ENCODE results near the gene LSM12.
"Not testable (repeated sequence)": the region's sequence is repeated elsewhere in the genome, so short reads cannot be mapped to it uniquely, and the experiment has no call there.

LSM12 gene

GRCh38 chr17:44043272-44043696 is 23.2 kb downstream of the LSM12 start:
- H3K27ac ChIP-seq, result peak overlapping the region; percentile 48
- no peak for TF ChIP-seq CTCF (conservative IDR thresholded peaks at IDR 0.05; ENCODE audit: low read depth)
- POLR2A ChIA-PET (ENCODE audit: low non-redundant PET), result no interaction called here
- no peak for DNase-seq (ENCODE audit: low spot score)
- CTCF ChIA-PET, result interaction anchor here (0.5 to 2.8 kb wide), 4 partner anchors 15 to 237 kb away, joined by 3 to 12 read pairs (median 4); partner anchors contain the start of gene HROB

- ChIA-PET CTCF (no interaction called here), POLR2A (ENCODE audit: low non-redundant PET) (interaction anchor here (0.7 kb wide), 1 partner anchor 157 kb away, joined by 5 read pairs; no protein-coding TSS in a partner anchor)
- no peak for TF ChIP-seq CTCF (conservative IDR thresholded peaks at IDR 0.05; ENCODE audit: low read depth)
- peak overlapping the region; percentile 86 for H3K27ac ChIP-seq
- peak; percentile 18 for DNase-seq (ENCODE audit: low spot score)
These were observed 26.4 kb downstream of the LSM12 start for GRCh38 chr17:44039829-44040635.

GRCh38 chr17:44038604-44039011 is 27.9 kb downstream of the LSM12 start:
- TF ChIP-seq CTCF (conservative IDR thresholded peaks at IDR 0.05; ENCODE audit: low read depth), result no peak
- CTCF ChIA-PET, result no interaction called here
- POLR2A ChIA-PET (ENCODE audit: low non-redundant PET), result no interaction called here
- peak overlapping the region; percentile 86 for H3K27ac ChIP-seq
- DNase-seq (ENCODE audit: low spot score), result no peak

- DNase-seq (ENCODE audit: low spot score), result no peak
- CTCF ChIA-PET, result interaction anchor here (0.6 kb wide), 1 partner anchor 34 kb away, joined by 5 read pairs; no protein-coding TSS in a partner anchor
- TF ChIP-seq CTCF (conservative IDR thresholded peaks at IDR 0.05; ENCODE audit: low read depth), result no peak
- POLR2A ChIA-PET (ENCODE audit: low non-redundant PET), result interaction anchor here (0.7 kb wide), 1 partner anchor 28 kb away, joined by 4 read pairs; no protein-coding TSS in a partner anchor
- H3K27ac ChIP-seq, result no peak overlapping the region
These were observed 29.0 kb downstream of the LSM12 start for GRCh38 chr17:44037471-44037870.

GRCh38 chr17:44034688-44035087 is 31.8 kb downstream of the LSM12 start:
- H3K27ac ChIP-seq; DNase-seq (ENCODE audit: low spot score); POLR2A ChIA-PET (ENCODE audit: low non-redundant PET); CTCF ChIA-PET: not testable (repeated sequence)

GRCh38 chr17:44033861-44034408 is 32.5 kb downstream of the LSM12 start:
- no peak overlapping the region for H3K27ac ChIP-seq
- no peak for DNase-seq (ENCODE audit: low spot score)
- TF ChIP-seq CTCF (conservative IDR thresholded peaks at IDR 0.05; ENCODE audit: low read depth), result no peak
- ChIA-PET CTCF (no interaction called here), POLR2A (ENCODE audit: low non-redundant PET) (no interaction called here)

- ChIA-PET POLR2A (ENCODE audit: low non-redundant PET) (no interaction called here), CTCF (no interaction called here)
- no peak for DNase-seq (ENCODE audit: low spot score)
- TF ChIP-seq CTCF (conservative IDR thresholded peaks at IDR 0.05; ENCODE audit: low read depth), result no peak
- H3K27ac ChIP-seq, result no peak overlapping the region
These were observed 36.0 kb downstream of the LSM12 start for GRCh38 chr17:44030482-44030881.
